Upper lobe of left lung (tissue), 6 donors: ENCODE results near the gene UST. TPM values are rescaled to one million over a fixed set of nuclear protein-coding genes. Genes with fewer than 3 reads are reported as not detected.

ENCODE experiments used
- ATAC-seq, 2 donors: fragments of 200-7000 bp; cut with Tn5 transposase; one replicate each; pipeline ENCODE4 v1.9.1; 2022; ENCODE audit warnings: mild to moderate bottlenecking in 2 of 2, moderate library complexity in 2 of 2; ENCODE audit not compliant: low FRiP score in 2 of 2
- DNase-seq, 2 donors: peaks; one replicate each; pipeline ENCODE4 v3.0.0-alpha.2; 2019 to 2020
- H3K27ac ChIP-seq, 4 donors: fragments of 200-600 bp; sonication (generic); one replicate each; pipeline ENCODE4 v1.5.1; 2016 to 2019
- H3K27me3 ChIP-seq, 4 donors: fragments of 200-600 bp; sonication (generic); one replicate each; pipeline ENCODE4 v1.5.1; 2017 to 2019
- H3K36me3 ChIP-seq, 4 donors: fragments of 200-600 bp; sonication (generic); one replicate each; pipeline ENCODE4 v1.5.1; 2016 to 2019
- H3K4me1 ChIP-seq, 4 donors: fragments of 200-600 bp; sonication (generic); one replicate each; pipeline ENCODE4 v1.5.1; 2018 to 2019
- H3K4me3 ChIP-seq, 4 donors: fragments of 200-600 bp; sonication (generic); one replicate each; pipeline ENCODE4 v1.5.1; 2017 to 2019; ENCODE audit warnings: mild to moderate bottlenecking in 2 of 4, moderate library complexity in 1 of 4
- H3K9me3 ChIP-seq, 4 donors: fragments of 200-600 bp; sonication (generic); one replicate each; pipeline ENCODE4 v1.5.1; 2018 to 2019
- EP300 ChIP-seq, 4 donors: sonication (generic); formaldehyde crosslinking; IDR thresholded peaks; one replicate each; pipeline ENCODE4 v1.5.1; 2017; ENCODE audit warnings: antibody characterized with exemption in 4 of 4, control low read depth in 2 of 4
- POLR2A ChIP-seq, 4 donors: fragments of 450-650 bp; IDR thresholded peaks; one replicate each; pipeline ENCODE4 v1.5.1; 2016 to 2017; ENCODE audit warnings: antibody characterized with exemption in 4 of 4, mild to moderate bottlenecking in 2 of 4
- POLR2AphosphoS5 ChIP-seq, 2 donors: sonication (generic); formaldehyde crosslinking; IDR thresholded peaks; one replicate each; pipeline ENCODE4 v1.5.1; 2017; ENCODE audit warnings: antibody characterized with exemption in 2 of 2
- WGBS, 2 donors: methylation state at CpG; one replicate each; pipeline ENCODE4 v1.1.5; 2017 to 2018; 5-methylcytosine and 5-hydroxymethylcytosine counted together
- total RNA-seq, 6 donors: library from RNA; depleted of rRNA in 4 of 6; stranded (reverse); fragments of >200 nt in 4 of 6; gene quantifications; one replicate each; pipeline versions ENCODE4 v1.1.0 to v1.2.1, GENCODE V29; 2016 to 2021
- TF ChIP-seq, protein P1 (sequence below), 6 experiments: fragments of 450-650 bp in 4 of 6; fragments of 200-600 bp in 2 of 6; sonication (generic) in 2 of 6; IDR thresholded peaks; one replicate each; pipeline ENCODE4 v1.5.1; 2016 to 2019; ENCODE audit warnings: antibody characterized with exemption in 6 of 6
- donor health status: DM: no; HTN: no; CAD: no; lungs with moderate emphysema.
- donor health status: DM: no; HTN: yes; CAD: no; lungs with severe emphysema.

The UST gene
- total RNA-seq, 6 donors from 2014 or later: 10.2 to 21.6 (median 14.2) TPM

GRCh38 chr6:148794797-148795196 is 48.0 kb downstream of the UST start:
- TF ChIP-seq, protein P1, sequence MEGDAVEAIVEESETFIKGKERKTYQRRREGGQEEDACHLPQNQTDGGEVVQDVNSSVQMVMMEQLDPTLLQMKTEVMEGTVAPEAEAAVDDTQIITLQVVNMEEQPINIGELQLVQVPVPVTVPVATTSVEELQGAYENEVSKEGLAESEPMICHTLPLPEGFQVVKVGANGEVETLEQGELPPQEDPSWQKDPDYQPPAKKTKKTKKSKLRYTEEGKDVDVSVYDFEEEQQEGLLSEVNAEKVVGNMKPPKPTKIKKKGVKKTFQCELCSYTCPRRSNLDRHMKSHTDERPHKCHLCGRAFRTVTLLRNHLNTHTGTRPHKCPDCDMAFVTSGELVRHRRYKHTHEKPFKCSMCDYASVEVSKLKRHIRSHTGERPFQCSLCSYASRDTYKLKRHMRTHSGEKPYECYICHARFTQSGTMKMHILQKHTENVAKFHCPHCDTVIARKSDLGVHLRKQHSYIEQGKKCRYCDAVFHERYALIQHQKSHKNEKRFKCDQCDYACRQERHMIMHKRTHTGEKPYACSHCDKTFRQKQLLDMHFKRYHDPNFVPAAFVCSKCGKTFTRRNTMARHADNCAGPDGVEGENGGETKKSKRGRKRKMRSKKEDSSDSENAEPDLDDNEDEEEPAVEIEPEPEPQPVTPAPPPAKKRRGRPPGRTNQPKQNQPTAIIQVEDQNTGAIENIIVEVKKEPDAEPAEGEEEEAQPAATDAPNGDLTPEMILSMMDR (IDR thresholded peaks at IDR 0.05): no peak
- TF ChIP-seq POLR2A (IDR thresholded peaks at IDR 0.05): no peak
- TF ChIP-seq POLR2AphosphoS5 (IDR thresholded peaks at IDR 0.05): no peak
- TF ChIP-seq EP300 (IDR thresholded peaks at IDR 0.05): no peak
- no peaks in the 10 kb centered on the region for H3K4me1 ChIP-seq
- H3K36me3 ChIP-seq: no peaks in the 10 kb centered on the region
- H3K9me3 ChIP-seq: no peaks in the 10 kb centered on the region
- H3K27me3 ChIP-seq: no peaks in the 10 kb centered on the region
- no peak overlapping the region for H3K27ac ChIP-seq
- H3K4me3 ChIP-seq: no peak overlapping the region
- 94 to 96% methylated on average over 4 of the region's 4 CpGs for WGBS, 2 donors
- DNase-seq (no peak), ATAC-seq (no peak)

DNA sequence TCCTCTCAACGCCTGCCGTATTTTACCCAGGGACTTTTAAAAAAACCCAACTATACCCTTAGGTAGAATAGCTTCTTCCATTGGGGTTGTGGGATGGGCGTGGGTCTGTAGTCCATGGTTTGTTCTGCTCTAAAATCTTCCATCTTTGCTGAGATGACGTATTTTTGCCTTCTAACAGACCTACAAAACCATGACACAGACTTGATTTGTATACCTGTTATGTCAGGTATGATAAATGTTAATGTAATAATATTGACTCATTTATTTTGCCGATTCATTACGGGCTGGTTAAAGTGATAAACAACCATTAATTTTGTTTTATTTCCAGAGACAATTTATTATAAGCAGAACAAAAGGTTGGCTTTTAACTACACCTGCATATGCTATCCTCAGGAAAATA is 48.7 kb downstream of the UST start:
- 82 to 89% methylated on average over 6 of the region's 6 CpGs for WGBS, 2 donors
- Histone ChIP-seq H3K36me3 (no peaks in the 10 kb centered on the region), H3K9me3 (no peaks in the 10 kb centered on the region), H3K27me3 (no peaks in the 10 kb centered on the region), H3K27ac (no peak overlapping the region), H3K4me1 (no peaks in the 10 kb centered on the region), H3K4me3 (no peak overlapping the region)
- DNase-seq (no peak), ATAC-seq (no peak)
- TF ChIP-seq POLR2A (IDR thresholded peaks at IDR 0.05) (no peak), EP300 (IDR thresholded peaks at IDR 0.05) (no peak), POLR2AphosphoS5 (IDR thresholded peaks at IDR 0.05) (no peak)
- TF ChIP-seq, protein P1 (IDR thresholded peaks at IDR 0.05): no peak

DNA sequence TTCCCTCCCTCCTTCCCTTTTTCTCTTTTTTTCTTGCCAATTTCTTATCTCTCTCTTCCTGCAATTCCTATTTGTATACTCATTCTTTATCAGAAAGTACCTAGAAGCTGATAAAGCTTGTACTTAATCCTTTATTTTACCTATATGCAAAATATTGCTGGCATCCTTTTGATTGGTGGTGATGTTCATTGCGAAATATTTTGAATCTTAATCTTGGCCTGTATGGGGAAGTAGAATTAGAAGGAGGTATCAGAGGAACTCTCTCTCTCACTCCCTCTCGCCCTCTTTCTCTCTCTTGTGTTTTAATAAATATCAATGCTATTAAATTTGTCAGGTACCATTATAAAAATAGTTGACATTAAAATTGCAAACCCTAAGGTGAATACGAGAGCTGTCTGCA is 52.8 kb downstream of the UST start:
- Histone ChIP-seq H3K27ac (no peak overlapping the region), H3K9me3 (no peaks in the 10 kb centered on the region), H3K4me3 (no peak overlapping the region), H3K36me3 (no peaks in the 10 kb centered on the region), H3K4me1 (no peaks in the 10 kb centered on the region), H3K27me3 (no peaks in the 10 kb centered on the region)
- DNase-seq (no peak), ATAC-seq (no peak)
- TF ChIP-seq, protein P1 (IDR thresholded peaks at IDR 0.05): no peak
- TF ChIP-seq EP300 (IDR thresholded peaks at IDR 0.05): no peak
- 77% methylated on average over 3 of the region's 3 CpGs for WGBS, 2 donors

- H3K9me3 ChIP-seq: no peaks in the 10 kb centered on the region
- H3K36me3 ChIP-seq: no peaks in the 10 kb centered on the region
- 38 to 50% methylated on average over 3 of the region's 3 CpGs for WGBS, 2 donors
- H3K27ac ChIP-seq: no peak overlapping the region
- TF ChIP-seq, protein P1 (IDR thresholded peaks at IDR 0.05): no peak
- TF ChIP-seq POLR2AphosphoS5 (IDR thresholded peaks at IDR 0.05) (no peak), EP300 (IDR thresholded peaks at IDR 0.05) (no peak)
- no peaks in the 10 kb centered on the region for H3K4me1 ChIP-seq
- ATAC-seq (peak in 1 of 2 donors; percentile 47), DNase-seq (no peak)
- no peaks in the 10 kb centered on the region for H3K27me3 ChIP-seq
- no peak overlapping the region for H3K4me3 ChIP-seq
Measured at GRCh38 chr6:148800536-148800935, 53.7 kb downstream of the UST start.

DNA sequence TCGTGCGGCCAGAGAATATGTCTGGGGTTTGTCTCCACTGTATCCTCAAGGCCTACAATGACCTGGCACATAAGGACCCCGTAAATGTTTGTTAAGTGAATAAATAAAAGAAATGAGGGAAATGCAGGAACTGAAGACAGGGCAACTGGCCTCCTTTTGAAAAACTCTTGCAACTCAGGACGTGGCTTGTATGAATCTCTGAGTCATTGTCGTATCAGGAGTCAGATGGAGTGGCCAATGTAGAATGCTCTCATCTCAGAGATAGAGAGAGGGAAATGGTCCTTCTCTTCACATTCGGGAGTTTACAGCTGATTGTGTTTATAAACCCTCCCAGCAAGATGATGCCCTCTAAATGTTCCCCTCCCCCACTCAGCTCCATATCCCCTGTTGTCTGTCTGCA is 57.1 kb downstream of the UST start:
- Histone ChIP-seq H3K27ac (no peak overlapping the region), H3K36me3 (no peaks in the 10 kb centered on the region), H3K4me1 (peaks cover 0 to 4% (median 0%) of the 10 kb centered on the region in 4 donors), H3K4me3 (no peak overlapping the region), H3K27me3 (no peaks in the 10 kb centered on the region), H3K9me3 (no peaks in the 10 kb centered on the region)
- no peak for DNase-seq
- TF ChIP-seq EP300 (IDR thresholded peaks at IDR 0.05) (no peak), POLR2A (IDR thresholded peaks at IDR 0.05) (no peak), POLR2AphosphoS5 (IDR thresholded peaks at IDR 0.05) (no peak)
- TF ChIP-seq, protein P1 (IDR thresholded peaks at IDR 0.05): no peak
- WGBS, 2 donors: 79 to 87% methylated on average over 6 of the region's 6 CpGs
- ATAC-seq: no peak
